HG03378 (cell line): Measurements from ENCODE around the gene CCDC18.

Source experiments
- ATAC-seq: cut with Tn5 transposase; IDR thresholded peaks from one replicate; pipeline ENCODE4 v1.9.1; 2021; ENCODE audit warnings: mild to moderate bottlenecking, moderate library complexity; ENCODE audit not compliant: unreplicated experiment

The CCDC18 gene

GRCh38 chr1:93304716-93305138 lies 124.2 kb downstream of the CCDC18 start:
- peak; percentile 65 for ATAC-seq

- ATAC-seq = no peak
Observed at GRCh38 chr1:93306920-93307319, 126.4 kb downstream of the CCDC18 start.

- ATAC-seq = no peak
Observed at GRCh38 chr1:93313026-93313425, 132.5 kb downstream of the CCDC18 start.

- ATAC-seq = no peak
Observed at GRCh38 chr1:93317207-93317606, 136.7 kb downstream of the CCDC18 start.

GRCh38 chr1:93317943-93318342 lies 137.4 kb downstream of the CCDC18 start:
- no peak for ATAC-seq

GRCh38 chr1:93321720-93322119 lies 141.2 kb downstream of the CCDC18 start:
- ATAC-seq = no peak

GRCh38 chr1:93322349-93322748 lies 141.8 kb downstream of the CCDC18 start:
- ATAC-seq = no peak

- no peak for ATAC-seq
Observed at GRCh38 chr1:93323185-93323820, 142.8 kb downstream of the CCDC18 start.

- ATAC-seq = no peak
Observed at GRCh38 chr1:93324486-93325464, 144.3 kb downstream of the CCDC18 start.
